GF-D8 (cell line): ENCODE data around the gene SND1.

Source experiments
- DNase-seq: peaks from one replicate; lab custom pipeline; 2025; lab: John Stamatoyannopoulos, UW

The SND1 gene

DNA sequence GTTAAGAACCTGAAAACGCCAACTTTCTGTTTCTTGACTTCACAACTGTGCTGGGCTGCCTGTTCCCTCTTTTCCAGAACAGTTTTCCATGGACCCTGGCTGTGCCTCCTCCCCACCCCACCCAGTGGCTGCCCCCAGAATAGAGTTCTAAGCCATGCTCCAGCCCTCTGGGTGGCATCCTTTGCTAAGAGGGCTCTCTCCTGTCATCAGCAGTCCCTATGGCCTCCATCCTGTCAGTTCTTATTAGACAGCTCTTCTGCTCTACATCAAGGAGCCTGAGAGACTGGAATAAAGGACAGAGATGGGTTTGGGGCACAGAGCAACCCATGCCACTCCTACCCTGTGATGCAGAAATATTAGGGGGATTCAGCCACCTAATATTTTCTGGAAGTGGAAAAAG, 393.2 kb downstream of the SND1 start:
- no peak for DNase-seq

DNA sequence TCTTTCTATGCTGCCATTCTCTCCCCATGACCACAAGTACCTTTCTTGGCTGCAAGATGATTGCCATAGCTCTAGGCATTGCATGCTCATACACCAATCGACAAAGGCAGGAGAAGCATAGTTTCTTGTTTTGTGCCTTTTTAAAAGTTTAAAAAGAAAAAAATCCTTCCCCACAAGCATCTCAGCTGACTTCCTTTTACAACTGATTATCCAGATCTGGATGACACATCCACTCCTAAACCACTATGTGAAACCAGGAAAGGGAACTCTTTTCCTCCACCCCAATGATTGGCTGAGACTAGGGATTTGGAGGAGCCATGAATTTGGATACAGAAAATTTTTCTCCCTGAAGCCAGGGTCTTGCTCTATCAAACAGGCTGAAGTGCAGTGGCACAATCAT, 393.8 kb downstream of the SND1 start:
- no peak for DNase-seq

DNA sequence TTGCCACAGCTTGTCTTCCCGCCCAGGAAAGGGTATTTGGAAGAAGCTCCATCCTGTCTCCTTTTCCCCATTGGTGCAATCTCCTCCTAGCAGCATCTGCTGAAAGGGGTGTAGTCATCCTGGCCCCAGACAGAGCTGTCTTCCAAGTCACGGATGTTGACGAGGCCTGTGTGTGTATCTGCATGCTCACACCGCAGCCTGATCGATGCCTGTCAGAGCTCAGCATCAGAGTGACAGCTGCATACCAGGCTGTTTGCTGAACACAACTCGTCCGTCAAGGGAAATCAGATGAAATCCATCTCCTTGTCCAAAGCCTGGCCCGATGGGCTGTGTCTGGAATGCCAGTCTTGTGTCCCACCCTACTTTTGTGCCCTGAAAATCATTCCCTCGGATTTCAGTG, 400.4 kb downstream of the SND1 start:
- DNase-seq: no peak

GRCh38 chr7:128053023-128053422, 401.0 kb downstream of the SND1 start:
- DNase-seq: peak; percentile 14

DNA sequence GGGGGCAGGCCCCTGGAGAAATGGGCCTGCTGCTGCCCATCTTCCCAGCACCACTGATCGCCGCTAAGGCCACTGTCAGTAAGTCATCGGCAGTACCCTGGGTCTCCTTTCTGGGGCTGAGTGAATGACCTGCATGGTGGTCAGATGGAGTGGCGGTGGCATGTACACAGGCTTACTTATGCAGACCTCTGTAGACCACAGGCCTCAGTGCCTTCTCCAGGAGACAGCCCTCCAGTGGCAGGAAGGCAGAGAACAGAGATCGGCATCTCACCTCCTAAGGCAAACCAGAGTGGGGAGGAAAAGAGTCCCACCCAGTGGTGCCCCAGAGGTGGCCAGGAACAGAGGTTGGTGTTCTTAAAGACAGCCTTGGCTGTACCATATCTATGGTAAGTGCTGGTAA, 402.0 kb downstream of the SND1 start:
- DNase-seq: no peak

- no peak for DNase-seq
Measured at GRCh38 chr7:128054511-128054910, 402.5 kb downstream of the SND1 start.

DNA sequence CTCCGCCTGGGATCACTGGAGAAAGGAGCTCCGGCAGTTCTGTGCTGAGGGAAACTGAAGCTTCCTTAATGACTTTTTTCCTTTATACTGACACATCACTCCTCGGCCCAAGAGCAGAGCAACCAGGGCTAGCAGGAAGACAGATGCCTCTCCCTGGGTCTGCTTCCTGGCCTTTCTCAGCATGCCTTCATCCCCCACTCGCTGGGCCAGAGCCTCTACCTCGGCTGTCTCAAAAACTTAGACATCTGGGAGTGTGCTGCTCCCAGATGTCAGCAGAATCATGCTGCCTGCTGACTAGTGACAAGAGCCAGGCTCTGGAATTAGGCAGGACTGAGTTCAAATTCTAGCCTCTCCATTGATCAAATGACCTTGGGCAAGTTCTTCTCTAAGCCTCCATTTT, 403.6 kb downstream of the SND1 start:
- no peak for DNase-seq

GRCh38 chr7:128056901-128057300, 404.9 kb downstream of the SND1 start:
- DNase-seq: no peak

DNA sequence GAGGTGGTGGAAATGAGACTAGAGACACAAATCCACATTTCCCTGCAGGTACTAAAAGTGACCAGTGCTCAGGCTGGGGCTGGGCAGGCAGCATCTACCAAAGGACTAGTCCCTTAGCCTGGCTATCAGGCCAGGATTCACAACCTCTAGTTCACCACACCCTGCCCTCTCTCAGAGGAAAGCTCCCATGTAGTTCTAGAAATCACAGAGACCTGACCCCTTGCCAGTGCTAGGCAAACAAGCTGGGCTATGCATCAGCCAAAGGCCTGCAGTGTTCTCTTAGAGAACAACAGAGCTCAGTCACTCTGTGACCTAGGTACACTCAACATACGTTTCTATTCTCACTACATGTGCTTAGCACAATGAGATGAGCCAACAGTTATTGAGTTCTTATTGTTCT, 405.9 kb downstream of the SND1 start:
- no peak for DNase-seq

DNA sequence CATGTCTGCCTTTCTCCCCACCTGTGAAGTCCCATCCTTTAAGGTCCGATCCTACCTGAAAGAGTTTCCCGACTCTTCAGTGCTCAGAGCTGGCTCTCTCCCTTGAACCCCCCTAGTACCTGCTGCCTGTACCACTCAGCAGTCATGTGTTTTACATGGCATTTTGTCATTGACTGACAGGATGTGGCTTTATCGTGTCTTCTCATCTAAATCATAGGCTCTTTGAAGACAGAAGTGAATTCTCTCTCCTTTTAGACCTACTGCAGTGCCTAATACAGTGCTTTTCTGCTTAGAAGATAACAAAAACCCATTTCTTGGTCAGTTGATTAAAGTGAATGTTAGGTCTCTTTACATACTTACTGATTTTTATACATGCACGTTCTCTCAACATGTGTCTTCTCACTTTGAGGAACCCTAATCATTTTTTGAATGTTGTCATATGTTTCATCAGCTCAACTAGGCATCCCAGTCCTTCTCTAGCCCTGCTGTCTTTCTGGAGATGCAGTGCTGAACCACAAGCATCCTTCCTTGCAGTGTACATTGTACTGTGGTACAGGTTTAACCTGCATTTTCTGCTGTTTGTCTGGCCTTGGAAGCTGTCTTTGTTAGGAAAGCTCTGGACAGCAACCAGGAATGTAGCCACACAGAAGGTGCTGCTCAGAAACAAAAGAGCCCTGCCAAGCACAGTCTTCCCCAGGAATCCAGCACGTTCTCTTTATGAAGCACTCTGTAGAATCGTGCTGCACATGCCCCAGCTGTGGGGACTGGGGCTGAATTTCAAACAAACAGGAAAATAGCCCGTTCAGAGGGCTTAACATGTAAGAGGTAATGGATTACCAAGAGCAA, 407.4 kb downstream of the SND1 start:
- DNase-seq: no peak

DNA sequence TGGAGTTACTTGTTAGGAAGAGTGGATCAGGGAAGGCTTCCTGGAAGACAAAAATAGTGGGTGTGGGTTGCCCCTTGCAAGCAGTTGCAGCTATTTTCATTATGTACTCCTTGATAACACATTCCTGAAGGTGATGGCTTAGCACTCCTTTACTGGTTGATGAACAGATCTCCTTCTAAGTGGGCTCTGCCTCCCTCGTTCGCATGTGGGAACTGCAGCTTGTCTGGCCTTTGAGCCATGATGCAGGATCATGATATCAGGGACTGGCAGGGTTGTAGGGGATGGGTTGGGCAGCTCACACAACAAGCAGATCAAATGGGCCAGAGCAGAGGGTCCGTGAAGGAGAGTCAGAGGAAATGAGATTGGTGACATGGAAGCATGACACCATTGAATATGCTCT, 408.0 kb downstream of the SND1 start:
- no peak for DNase-seq

GRCh38 chr7:128063088-128063487, 411.1 kb downstream of the SND1 start:
- DNase-seq: no peak

DNA sequence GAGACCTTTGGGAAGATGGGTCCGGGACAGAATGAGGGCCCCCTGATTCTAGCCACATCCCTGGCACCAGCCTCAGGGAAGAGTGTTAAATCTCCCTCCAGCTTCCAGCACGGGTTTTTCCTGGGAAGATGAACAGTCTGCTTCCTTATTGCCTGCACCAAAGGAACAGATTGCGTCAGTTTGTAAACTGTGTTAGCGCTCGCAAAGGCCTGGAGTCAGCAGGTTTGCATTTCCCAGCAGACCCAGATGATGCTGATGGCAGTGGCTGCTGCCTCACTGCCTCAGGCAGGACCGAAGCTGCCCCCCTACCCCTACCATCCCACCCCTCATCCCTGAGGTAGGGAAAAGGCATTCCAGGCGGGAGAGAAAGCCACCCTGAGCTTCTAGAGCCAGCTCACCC, 413.9 kb downstream of the SND1 start:
- no peak for DNase-seq

GRCh38 chr7:128066395-128066794, 414.4 kb downstream of the SND1 start:
- DNase-seq: no peak

DNA sequence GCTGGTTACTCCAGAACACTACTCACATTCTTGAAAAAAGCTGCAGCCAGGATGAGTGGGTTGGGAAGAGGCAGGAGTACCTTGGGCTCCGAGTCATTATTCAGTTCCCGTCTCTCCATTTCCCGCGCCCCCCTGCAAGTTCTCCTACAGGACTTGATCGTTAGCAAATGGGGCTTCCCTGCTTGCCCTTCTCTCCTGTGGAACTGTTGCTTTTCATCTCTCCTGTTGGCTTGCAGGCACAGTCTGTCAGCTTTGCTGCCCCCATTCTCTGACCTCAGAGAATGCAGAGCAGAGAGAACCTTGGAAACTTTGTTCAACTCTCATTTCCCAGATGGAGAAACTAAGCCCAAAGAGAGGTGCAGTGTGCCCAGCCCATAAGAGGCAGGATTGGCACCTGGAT, 414.9 kb downstream of the SND1 start:
- no peak for DNase-seq

DNA sequence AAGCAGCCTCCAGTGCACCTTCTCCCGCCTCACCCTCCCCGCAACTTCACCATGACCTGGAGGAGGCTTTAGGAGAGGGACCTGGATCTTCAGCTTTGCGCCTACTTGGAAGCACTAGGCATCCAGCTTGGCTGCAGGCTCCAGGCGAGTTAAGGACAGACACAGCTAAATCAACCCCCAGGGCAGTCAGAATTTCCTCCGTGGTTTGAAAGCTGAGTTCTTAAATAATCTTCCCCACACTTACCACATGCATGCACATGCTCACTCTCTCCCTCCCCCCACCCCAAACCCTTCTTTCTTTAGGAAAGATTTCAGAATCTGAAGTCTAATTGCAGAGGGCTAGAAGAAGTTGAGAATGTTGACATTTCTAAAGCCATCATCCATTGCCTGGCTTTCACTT, 416.0 kb downstream of the SND1 start:
- DNase-seq: no peak

DNA sequence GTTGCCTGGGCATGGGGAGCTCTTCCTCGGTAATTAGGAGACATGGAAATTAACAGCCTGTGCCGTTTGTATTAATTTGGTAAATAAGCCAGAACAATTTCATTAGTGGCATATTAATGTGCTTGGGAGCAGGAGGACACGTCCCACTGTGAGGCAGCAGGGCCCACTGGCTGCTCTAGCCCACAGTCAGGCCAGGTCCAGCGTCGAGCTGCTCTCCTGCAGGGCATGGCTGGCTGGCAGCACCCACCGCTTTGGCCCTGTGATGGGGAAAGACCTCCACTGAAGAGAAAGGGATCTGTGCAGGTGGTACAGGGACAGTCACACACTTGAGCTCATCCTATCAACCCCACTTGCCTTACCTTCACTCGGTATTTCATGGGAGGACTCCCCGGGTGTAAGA, 416.8 kb downstream of the SND1 start:
- DNase-seq: no peak

DNA sequence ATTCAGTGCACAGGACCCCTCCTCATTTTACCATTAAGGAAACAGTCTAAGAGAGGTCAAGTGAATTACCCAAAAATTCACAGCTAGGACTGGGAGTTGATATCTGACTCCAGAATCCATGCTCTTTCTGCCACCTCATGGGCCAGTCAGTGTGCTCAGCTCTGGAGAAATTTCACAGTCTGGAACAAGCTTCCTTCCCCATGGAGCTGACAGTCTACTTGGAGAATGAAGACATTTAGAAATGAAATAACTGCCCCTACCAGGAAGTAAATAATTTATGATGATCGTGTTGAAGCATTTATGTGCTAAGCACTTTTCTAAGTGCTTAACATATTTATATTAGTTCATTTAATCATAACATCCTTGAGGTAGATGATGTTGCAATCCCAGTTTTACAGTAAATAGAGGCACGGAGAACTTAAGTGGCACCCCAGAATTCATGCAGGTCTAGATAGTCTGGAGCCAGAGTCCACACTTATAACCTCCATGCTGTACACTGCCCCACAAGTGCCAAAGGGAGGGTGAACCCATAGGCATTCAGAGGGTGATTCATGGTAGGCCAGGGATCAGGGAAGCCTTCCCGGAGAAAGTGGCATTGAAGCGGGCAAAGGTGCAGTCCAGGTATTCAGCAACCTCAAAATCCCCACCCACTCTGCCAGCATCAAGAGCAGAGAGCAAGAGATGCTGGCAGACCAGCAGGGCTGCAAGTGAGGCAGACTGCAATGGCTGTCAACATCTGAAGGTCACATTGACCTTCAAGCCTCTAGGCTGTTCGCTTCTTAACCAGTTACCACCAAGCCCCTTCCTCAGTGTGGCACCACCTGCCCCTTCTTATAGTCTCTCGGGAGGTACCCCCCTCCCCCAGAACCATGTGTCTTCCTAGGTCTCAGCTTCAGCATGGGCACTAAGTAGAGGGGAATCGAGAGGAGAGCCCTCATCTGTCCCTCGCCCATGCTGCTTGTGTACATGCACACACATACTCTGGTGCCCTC, 417.7 kb downstream of the SND1 start:
- no peak for DNase-seq

- DNase-seq: no peak
Measured at GRCh38 chr7:128071376-128071775, 419.4 kb downstream of the SND1 start.

GRCh38 chr7:128071801-128072200, 419.8 kb downstream of the SND1 start:
- DNase-seq: no peak

DNA sequence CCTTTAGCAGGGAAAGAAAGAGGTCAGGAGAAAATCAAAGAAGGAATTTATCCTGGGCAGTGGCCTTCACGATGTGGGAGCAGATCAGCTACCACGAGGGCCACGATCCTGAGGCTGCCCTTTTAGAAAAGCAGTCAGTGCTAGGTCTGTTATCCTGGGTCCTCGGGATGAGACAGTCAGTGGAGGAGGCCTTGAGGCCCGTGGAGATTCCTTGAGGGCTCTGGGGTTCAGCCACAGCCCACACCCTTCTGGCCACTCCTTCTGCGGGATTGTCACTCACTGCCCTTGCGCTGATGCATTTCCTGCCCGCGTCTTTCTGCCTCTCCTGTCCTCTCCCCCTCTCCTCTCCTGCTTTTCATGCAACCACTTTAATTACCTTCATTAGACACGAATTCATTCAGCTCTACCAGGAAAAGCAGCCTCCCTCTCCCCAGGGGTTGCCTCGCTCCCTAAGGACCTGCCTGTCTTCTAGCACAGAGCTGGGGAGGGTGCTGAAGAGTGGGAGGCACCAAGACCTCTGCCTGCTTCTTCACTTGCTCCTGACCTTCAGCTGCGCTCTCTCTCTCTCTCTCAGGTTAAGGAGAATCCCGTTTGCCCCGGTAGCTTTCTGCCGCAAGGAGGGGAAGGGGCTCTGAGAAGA, 421.8 kb downstream of the SND1 start:
- no peak for DNase-seq

GRCh38 chr7:128074336-128074735, 422.3 kb downstream of the SND1 start:
- DNase-seq: no peak

GRCh38 chr7:128074736-128075135, 422.7 kb downstream of the SND1 start:
- DNase-seq: no peak
